ENCODE measurements around the gene LBP.
A peak's percentile ranks its signal among the peaks of the same experiment; 100 is the strongest.
"Not testable (repeated sequence)": the region's sequence is repeated elsewhere in the genome, so short reads cannot be mapped to it uniquely, and the experiment has no call there.

Gene LBP, protein sequence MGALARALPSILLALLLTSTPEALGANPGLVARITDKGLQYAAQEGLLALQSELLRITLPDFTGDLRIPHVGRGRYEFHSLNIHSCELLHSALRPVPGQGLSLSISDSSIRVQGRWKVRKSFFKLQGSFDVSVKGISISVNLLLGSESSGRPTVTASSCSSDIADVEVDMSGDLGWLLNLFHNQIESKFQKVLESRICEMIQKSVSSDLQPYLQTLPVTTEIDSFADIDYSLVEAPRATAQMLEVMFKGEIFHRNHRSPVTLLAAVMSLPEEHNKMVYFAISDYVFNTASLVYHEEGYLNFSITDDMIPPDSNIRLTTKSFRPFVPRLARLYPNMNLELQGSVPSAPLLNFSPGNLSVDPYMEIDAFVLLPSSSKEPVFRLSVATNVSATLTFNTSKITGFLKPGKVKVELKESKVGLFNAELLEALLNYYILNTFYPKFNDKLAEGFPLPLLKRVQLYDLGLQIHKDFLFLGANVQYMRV

DNA sequence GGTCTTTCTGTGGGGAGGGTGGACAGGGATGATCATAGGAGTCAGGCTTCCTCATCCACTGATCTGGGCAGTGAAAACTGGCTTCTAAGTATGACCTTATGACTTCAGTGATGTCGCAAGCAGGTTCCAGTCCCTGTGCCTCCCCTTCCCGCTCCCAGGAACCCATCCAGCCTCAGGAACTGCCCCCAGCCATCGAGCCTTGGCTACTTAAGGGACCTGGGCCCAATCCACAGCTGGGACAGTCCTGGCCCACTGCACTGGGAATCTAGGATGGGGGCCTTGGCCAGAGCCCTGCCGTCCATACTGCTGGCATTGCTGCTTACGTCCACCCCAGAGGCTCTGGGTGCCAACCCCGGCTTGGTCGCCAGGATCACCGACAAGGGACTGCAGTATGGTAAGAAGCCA lies at the start of gene LBP:
LBP (plus strand) TSS at position 236 of the 405 bp plus-strand sequence; CDS start at position 271, 35 bp downstream.
- DNase-seq, result no peak

DNA sequence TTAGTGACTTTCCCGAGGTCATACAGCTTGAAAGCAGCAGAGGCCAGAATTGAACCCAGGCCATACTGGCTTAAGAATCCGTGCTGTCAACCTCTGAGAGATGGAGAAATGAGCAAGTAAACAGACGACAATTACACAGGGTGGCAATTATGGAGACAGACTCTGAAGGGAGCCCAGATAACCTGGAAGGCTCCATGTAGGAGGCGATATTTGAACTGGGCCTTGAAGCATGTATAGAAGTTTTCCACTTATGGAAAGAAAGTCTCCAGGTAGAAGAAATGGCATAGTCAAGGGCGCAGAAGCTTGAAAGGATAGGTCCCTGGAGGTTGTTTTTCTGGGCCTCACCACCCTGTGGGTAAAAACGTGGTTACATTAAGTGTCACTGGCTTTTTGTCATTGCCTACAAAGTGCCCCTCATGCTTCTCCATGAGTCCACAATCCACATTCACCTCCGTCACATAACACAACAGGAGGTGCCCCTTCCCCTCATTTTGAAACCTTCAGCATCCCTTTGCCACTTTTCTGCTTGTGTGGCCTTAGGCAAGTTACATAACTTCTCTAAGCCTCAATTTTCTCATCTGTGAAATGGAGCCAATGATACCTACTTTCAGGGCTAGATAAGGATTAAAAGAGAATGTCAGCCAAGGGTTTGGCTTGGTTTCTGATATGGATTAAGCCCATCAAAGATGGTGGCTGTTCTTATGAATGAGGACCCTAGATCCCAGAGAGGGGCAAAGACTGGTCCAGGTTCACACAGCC lies 48.2 kb upstream of the LBP start:
- DNase-seq, result no peak

DNA sequence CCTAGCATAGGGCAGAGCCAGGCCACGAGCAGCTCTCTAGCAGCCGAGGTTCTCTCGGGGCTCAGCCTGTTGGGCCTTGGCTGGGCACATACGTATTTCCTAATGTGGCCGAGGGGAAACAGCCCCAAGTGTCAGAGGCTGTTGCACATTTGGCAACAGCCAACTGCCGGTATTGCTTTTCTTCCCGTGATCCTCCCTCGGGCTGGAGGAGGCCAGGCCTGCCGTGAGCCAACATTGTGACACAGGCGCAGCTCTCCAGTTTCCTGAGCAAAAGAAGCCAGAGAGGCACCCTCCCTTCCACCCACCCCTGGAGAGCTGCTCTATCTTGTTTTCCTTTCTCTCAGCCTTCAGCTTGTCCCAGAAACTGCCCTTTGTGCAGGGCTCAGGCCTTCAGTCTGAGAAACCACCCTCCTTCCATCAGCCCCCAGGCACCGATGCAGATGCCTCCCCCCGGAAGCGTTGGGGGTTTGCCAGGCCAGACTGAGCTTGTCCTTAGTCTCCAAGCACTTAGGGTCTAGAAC lies 47.5 kb upstream of the LBP start:
- DNase-seq, result no peak

DNA sequence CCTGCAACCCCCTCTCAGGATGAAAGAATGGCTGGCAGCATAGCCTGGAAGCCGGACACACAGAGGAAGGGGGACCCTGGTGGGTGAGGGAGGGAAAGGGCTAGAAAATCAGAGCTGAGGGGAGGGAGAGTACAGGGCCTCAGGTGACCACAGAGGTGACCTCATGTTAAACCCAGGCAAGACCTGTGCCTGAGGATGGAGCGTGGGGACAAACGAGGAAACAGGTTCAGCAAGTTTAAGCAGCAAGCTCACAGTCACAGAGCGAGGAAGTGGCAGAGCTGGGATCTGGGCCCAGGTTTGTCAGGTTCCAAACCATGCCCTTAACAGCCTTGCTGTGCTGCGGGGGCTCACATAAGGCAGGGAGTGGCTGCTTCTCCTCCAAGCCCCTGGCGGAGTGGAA lies 46.3 kb upstream of the LBP start:
- DNase-seq, result no peak

DNA sequence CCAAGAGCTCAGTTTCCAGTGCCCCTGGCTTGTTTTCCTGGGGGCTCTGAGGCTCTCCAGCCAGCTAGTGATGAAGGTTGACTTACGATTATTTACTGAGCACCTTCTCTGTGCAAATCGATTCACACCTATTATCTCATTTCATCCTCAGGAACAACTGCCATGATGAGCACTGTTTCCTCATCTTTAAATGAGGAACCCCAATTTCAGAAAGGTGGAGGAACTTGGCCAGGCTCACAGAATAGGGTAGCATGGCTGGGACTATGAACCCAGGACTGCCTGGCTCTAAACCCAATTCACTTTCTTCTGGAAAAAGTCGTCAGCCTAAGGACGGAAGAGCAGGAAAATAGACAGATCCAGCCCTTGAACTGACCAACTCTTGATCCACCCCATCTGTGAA lies 45.8 kb upstream of the LBP start:
- no peak for DNase-seq

DNA sequence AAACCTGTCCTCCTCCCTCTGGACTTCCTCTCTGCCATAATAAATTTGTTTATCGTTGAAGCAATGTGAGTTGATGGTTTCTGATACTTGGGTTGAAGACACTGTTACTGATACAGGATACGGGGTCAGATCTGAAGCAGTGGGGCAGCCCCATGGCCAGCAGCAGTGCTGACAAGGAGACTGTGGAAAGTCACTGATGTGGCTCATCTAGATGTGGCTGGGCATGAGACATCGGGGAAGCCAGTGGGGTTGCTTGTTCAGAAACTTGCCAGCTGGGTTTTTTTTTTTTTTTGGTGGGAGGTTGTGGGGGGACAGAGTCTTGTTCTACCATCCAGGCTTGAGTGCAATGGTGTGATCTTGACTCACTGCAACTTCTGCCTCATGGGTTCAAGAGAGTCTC lies 45.0 kb upstream of the LBP start:
- no peak for DNase-seq

DNA sequence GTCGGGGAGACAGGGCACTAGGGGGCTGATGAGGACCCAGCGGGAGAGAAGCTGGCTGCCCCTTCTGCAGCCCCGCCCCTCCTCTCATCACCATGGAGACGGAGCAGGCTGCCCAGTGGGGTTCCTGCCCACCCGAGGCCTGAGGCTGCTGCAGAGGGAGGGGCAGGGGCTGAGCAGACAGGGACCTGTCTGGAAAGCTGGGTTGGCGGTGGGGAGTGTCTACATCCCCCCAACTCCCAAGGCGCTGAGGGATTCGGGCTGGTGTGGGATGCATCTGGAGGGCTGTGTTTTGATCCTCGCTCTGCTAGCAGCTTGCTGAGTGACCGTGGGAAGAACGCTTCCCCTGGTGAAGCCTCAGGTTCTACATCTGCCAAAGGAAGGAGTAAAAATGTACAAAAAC lies 43.5 kb upstream of the LBP start:
- DNase-seq, result no peak

DNA sequence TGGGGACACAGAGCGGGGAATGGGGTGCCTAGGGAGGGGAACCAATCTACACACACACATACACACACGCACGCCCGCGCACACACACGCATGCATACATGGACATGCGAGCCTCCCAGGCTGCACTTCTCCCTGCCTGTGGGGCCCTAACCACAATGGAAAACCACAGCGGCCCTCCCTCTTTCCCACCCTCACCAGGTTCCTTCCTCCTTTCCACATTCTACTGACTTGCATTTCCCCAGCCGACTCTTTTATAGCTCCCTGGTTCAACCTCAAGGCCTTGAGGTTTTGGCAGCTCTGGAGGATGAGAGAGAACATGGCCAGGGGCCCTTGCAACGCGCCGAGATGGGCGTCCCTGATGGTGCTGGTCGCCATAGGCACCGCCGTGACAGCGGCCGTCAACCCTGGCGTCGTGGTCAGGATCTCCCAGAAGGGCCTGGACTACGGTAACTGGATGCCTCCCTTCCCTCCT lies 42.3 kb upstream of the LBP start, which contains the start of gene BPI:
BPI (plus strand) TSS at position 249 of the 472 bp plus-strand sequence; CDS start at position 317, 68 bp downstream.
- no peak for DNase-seq

DNA sequence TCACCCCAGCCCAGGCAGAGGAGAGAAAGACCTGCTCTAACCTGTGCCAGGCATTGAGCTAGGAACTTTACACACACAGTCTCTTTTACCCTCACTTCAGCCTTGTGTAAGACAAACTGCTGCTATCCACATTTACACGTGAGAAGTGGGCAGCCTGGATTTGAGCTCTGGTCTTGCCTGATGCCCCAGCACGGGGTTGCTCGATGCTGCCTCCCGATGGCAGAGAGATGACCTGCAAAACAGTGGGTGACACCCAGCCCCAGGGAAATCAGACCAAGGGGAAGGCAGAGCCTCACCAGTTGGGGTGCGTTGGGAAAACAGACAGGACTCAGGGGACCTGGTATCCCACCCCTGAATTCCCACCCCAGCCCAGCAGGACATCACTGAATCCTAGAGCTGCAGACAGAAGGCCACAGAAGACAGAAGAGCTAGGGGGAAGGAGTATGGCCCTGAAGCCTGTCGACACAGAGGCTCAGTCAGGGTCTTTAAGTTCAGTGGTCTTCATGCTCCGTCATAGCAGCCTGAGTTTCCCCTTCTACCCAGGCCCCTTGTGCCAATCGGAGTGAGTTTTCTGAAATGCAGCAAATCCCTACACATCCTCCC lies 41.3 kb upstream of the LBP start:
- DNase-seq, result peak; percentile 59

DNA sequence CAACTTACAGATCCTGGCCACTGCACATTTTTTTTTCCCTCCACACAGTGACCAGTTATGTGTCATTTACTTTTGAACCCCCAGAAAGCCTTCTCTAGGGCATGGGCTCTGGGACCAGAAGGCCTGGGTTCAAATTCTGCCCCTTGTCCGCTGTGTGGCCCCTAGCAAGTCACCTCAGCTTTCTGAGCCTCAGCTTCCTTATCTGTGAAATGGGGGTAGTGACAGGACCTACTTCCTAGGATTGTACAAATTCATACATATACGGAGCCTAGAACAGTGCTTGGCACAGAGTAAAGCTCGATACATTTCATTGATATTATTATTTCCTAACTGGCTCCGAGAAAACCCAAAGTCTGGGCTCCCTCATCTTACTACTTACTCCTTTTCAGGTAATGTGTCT lies 40.7 kb upstream of the LBP start:
- no peak for DNase-seq

DNA sequence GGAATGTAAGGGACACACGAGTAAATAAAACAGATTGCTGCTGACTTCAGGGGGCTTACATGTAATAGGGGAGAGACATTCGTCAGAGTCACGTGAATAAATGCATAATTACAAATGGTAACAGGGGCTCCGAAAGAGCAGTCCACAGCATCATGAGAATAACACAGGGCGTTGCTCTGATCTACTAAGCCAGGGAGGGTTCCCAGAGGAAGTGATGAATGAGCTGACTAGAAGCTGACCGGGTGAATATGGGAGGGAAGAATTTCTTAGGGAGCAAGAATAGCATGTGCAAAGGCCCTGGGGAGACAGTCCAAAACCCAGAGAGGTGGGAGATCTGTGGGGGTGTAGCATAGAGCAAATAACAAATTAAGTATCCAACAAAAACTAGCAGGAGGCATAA lies 39.9 kb upstream of the LBP start:
- DNase-seq, result no peak

DNA sequence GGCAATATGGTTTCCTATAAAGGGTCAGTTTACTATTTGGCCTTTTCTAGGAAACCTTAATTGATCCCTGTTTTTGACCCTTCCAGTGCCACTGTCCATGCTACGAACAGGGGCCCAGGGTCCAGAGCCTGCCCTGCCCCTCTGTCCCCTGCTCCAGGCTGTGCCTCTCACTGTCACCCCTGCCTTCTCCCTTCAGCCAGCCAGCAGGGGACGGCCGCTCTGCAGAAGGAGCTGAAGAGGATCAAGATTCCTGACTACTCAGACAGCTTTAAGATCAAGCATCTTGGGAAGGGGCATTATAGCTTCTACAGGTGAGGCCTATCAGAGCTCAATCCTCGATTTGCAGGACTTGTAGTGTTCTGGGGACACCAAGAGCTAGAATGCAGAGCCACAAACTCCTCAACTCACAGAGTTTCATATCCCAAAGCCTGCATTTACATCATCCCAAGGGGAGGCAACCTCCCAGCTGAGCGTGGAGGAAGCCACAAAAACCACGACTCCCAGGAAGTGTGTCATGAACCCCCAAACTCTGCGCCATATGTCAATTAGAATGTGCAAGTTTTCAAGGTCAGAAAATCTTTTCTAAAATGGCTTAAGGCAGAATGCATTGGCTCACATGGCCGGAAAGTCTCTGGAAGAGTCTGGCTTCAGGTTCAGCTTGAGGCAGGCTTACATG lies 38.8 kb upstream of the LBP start:
- no peak for DNase-seq

DNA sequence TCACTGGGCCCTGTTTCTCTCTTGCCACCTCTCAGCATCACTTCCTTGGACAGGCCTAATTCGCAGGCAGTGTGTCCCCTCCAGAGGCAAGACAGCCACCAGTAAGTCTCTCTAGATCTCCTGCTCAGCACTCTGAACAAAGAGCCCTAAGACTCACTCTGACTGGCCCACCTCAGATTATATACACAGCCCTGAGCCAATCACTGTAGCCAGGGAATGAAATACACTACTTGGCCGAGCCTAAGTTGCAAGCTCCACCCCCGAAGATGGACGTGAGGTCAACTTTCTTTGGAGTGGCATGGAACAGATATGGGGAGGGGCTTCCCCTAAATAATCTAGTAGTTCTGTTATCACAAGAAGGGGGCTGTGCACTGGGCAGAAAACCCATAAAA lies 38.2 kb upstream of the LBP start:
- no peak for DNase-seq

DNA sequence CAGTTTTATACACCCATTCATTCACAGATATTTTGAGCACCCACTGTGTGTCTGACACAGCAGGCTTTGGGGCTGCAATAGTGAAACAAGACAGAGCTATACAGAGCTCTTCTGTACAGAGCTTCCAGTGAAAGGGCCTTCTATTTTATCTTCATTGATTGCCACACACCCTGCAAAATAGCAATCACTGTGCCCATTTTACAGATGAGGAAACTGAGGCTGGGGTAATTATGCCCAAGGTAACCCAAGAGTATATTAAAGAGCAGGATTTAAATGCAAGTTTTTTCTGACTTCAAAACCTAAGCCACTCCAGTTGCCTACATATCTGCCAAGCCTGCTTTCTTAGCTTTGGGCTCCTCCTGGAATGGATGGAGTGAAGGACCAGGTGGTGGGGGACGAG lies 37.8 kb upstream of the LBP start:
- no peak for DNase-seq

DNA sequence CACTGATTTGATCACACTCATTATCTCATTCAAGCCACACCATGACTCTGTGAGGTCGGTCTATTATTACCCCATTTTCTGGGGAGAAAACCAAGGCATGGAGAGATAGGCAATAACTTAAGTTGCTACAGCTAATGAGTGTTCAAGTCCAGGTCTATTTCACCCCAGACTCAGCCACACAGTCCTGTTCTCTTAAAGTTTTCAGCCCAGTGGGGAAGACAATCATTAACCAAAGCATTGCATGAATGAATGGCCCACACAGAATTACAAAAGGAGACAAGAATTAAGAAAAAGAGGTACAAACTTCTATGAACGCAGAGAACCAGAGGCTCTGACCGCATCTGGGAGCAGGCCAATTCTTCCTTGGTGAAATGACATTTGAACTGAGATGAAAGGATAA lies 35.2 kb upstream of the LBP start:
- DNase-seq, result no peak

DNA sequence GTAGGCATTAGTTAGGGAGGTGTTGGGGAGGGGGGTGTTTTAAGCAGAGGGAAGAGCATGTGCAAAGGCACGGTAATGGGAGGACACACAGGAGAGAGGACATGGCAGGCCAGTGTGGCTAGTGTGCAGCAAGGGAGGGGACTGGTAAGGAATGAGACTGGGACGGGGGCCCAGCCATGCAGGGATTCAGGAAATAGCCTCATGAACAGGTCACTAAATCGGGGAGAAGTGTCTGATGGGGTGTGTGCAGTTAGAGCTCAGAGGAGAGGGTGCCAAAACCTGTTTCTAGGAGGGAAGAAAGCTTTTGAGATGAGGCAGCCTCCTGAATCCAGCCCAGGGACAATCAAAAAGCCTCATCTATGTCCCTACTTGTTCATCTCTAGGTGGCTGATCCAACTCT lies 34.8 kb upstream of the LBP start:
- DNase-seq, result no peak

DNA sequence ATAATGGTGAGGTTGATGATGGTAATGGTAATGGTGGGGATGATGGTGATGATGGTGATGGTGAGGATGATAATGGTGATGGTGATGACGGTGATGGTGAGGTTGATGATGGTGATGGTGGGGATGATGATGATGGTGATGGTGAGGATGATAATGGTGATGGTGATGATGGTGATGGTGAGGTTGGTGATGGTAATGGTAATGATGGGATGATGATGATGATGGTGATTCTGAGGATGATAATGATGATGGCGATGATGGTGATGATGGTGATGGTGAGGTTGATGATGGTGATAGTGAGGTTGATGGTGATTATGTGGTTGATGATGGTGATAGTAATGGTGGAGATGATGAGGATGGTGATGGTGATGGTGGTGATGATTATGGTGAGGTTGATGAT lies 32.6 kb upstream of the LBP start:
- DNase-seq, result no peak

DNA sequence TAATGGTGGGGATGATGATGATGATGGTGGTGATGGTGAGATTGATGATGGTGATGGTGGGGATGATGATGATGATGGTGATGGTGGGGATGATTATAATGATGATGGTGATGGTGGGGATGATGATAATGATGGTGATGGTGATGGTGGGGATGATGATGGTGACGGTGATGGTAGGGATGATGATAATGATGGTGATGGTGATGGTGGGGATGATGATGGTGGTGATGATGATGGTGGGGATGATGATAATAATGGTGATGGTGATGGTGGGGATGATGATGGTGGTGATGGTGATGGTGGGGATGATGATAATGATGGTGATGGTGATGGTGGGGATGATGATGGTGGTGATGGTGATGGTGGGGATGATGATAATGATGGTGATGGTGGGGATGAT lies 31.9 kb upstream of the LBP start:
- not testable (repeated sequence) for DNase-seq

DNA sequence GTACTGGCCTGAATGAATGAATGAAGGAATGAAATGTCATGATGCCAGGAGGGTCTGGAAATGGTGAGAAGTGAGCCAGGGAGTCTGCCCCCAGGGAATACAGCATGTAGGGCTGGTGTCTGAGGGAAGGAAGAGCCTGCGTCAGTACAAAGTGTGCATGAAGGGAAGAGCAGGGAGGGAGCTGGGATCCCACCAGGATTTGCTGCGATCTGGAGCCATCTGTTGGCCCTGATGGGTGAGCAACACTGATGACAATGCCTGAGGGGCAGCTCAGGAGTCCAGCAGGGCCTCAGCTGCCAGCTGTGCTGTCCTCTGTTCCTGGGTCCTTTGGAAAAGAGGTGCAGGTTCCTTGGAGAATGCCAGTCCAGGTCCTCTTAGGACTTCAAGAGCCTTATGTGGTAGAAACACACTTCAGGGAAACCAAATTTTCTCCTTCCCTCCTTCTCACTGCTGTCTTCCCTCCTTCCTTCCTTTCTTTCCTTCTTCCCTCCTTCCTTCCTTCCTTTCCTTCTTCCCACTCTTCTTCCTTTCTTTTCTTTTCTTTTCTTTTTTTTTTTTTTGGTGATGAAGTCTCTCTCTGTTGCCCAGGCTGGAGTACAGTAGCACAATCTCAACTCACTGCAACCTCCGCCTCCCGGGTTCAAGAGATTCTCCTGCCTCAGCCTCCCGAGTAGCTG lies 30.9 kb upstream of the LBP start:
- DNase-seq, result no peak

DNA sequence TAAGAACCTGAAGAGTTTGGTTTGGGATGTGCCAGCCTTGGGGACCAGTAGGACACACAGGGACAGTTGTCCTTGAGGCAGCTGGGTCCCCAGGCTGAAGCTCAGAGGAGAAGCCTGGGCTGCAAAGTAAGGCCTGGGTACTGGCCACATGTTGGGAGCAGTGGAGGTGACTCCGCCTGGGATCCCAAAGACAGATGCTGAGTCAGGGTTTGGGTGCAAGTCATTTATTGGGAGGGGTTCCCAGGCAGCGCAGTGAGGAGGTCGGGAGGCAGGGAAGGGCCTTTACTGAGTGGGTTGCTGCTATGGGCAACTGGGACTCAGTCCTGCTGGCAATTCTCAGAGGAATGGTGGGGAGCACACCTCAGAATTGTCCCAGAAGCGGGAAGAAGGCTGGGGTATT lies 29.9 kb upstream of the LBP start:
- no peak for DNase-seq

DNA sequence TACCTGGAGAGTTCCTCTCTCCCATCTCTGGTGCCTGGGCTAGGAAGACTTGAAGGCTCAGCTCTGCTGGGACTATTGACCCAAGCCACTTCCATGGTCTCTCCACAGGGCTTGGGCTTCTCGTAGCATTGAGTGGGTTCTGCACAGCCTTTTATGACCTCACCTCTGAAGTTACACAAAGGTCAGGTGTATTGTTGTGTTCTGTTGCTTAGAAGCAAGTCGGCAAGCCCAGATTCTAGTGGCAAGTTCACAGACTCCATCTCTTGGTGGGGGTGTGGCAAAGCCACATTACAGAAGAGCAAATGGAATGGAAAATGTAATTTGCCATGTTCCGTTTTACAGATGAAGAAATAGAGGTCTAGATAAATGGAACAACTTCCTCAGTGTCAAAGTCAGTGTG lies 28.9 kb upstream of the LBP start:
- no peak for DNase-seq

DNA sequence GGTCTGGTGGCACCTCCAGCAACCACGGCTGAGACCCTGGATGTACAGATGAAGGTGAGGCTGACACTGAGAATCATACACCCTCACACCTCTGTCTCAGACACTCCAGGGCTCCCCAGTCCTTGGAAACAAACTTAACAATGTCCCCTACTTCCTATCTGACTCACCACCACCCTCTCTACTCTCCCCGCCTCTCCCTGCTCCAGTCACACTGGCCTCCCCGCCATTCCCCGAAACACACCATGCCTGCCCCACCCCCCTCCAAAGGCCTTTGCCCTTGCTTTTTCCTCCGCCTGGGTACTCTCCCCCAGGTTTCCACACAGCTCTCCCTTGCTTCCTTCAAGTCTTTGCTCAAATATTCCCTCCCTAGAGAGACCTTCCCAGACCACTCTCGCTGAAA lies 26.1 kb upstream of the LBP start:
- no peak for DNase-seq
